Body of pancreas (tissue), 4 donors: ENCODE results near the gene FHOD3. TPM values are rescaled to one million over a fixed set of nuclear protein-coding genes. Genes with fewer than 3 reads are reported as not detected.

Experiments
- ATAC-seq: fragments of 150-250 bp; one replicate; pipeline ENCODE4 v1.9.1; 2016
- DNase-seq, 4 donors: peaks; one replicate each; pipeline ENCODE4 v3.0.0-alpha.2; 2019
- H3K27ac ChIP-seq, 4 donors: fragments of 200-600 bp; sonication (generic); 1 replicate in 3 of 4; 2 replicates in 1 of 4; pipeline versions ENCODE4 v1.5.1 to v1.6.1; 2016 to 2019; ENCODE audit warnings: mild to moderate bottlenecking in 1 of 4, mixed read lengths in 1 of 4, moderate library complexity in 1 of 4
- H3K27me3 ChIP-seq, 2 donors: fragments of 200-600 bp; sonication (generic); one replicate each; pipeline ENCODE4 v1.6.0; 2016; ENCODE audit warnings: mild to moderate bottlenecking in 1 of 2
- H3K36me3 ChIP-seq, 2 donors: fragments of 200-600 bp; sonication (generic); replicated peaks in 1 of 2; 2 replicates each; pipeline ENCODE4 v1.5.1; 2016; ENCODE audit warnings: low read depth in 2 of 2; ENCODE audit not compliant: insufficient read depth in 1 of 2
- H3K4me1 ChIP-seq: fragments of 200-600 bp; sonication (generic); one replicate; pipeline ENCODE4 v1.6.0; 2016
- H3K4me3 ChIP-seq, 2 donors: fragments of 200-600 bp; sonication (generic); 1 replicate in 1 of 2; 2 replicates in 1 of 2; pipeline ENCODE4 v1.5.1; 2016 to 2019
- H3K9me3 ChIP-seq, 3 donors: fragments of 200-600 bp; sonication (generic); 1 replicate in 2 of 3; 2 replicates in 1 of 3; pipeline ENCODE4 v1.5.1; 2016
- POLR2A ChIP-seq, 3 donors: fragments of 450-650 bp; IDR thresholded peaks; one replicate each; pipeline ENCODE4 v1.6.1; 2016; ENCODE audit warnings: antibody characterized with exemption in 3 of 3, mild to moderate bottlenecking in 2 of 3
- WGBS, 2 donors: methylation state at CpG; one replicate each; pipeline ENCODE4 v1.1.5; 2017; 5-methylcytosine and 5-hydroxymethylcytosine counted together
- intact Hi-C: fragments of 100-400 bp; cut with DNase I; formaldehyde crosslinking; loops from one replicate; pipeline ENCODE4 v1.15.1; 2023
- total RNA-seq, 2 donors: library from RNA; depleted of rRNA; stranded (reverse); fragments of >200 nt; gene quantifications; one replicate each; pipeline ENCODE4 v1.1.0, GENCODE V29; 2016
- TF ChIP-seq, protein P1 (sequence below), 7 experiments: fragments of 450-650 bp in 4 of 7; fragments of 200-600 bp in 3 of 7; sonication (generic) in 3 of 7; IDR thresholded peaks; one replicate each; pipeline ENCODE4 v1.5.1; 2016 to 2019; ENCODE audit warnings: antibody characterized with exemption in 7 of 7

FHOD3 gene
- total RNA-seq, 2 donors from 2014 or later = 0.52 to 2.0 TPM

DNA sequence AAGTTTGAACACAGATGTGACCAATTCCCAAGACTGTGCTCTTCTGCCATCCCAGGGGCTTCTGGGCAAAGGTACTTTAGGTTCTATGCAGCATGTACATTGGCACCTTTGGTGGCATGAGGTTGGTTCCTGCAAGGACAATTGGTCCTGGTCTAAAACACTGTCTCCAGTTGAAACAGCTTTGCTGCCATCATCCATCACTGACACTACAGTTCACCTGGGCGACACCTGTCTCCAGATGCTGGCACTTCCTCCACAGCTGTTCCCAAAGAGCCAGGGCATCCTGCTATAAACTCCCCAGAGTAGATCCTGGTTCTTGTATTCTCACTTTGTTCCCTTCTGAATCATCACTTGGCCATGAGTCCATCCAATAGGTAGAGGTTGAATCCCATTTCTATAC is 60.6 kb downstream of the FHOD3 start:
- Histone ChIP-seq H3K4me1 (peaks cover 5% of the 10 kb centered on the region), H3K27ac (no peak overlapping the region), H3K9me3 (no peaks in the 10 kb centered on the region), H3K4me3 (no peak overlapping the region), H3K27me3 (no peaks in the 10 kb centered on the region), H3K36me3 (no peaks in the 10 kb centered on the region)
- WGBS, 2 donors = 92 to 100% methylated on average over 1 of the region's 1 CpG
- intact Hi-C loops = no loop called here
- DNase-seq (no peak), ATAC-seq (no peak)
- TF ChIP-seq POLR2A (IDR thresholded peaks at IDR 0.05) = no peak
- TF ChIP-seq, protein P1, sequence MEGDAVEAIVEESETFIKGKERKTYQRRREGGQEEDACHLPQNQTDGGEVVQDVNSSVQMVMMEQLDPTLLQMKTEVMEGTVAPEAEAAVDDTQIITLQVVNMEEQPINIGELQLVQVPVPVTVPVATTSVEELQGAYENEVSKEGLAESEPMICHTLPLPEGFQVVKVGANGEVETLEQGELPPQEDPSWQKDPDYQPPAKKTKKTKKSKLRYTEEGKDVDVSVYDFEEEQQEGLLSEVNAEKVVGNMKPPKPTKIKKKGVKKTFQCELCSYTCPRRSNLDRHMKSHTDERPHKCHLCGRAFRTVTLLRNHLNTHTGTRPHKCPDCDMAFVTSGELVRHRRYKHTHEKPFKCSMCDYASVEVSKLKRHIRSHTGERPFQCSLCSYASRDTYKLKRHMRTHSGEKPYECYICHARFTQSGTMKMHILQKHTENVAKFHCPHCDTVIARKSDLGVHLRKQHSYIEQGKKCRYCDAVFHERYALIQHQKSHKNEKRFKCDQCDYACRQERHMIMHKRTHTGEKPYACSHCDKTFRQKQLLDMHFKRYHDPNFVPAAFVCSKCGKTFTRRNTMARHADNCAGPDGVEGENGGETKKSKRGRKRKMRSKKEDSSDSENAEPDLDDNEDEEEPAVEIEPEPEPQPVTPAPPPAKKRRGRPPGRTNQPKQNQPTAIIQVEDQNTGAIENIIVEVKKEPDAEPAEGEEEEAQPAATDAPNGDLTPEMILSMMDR (IDR thresholded peaks at IDR 0.05) = no peak

DNA sequence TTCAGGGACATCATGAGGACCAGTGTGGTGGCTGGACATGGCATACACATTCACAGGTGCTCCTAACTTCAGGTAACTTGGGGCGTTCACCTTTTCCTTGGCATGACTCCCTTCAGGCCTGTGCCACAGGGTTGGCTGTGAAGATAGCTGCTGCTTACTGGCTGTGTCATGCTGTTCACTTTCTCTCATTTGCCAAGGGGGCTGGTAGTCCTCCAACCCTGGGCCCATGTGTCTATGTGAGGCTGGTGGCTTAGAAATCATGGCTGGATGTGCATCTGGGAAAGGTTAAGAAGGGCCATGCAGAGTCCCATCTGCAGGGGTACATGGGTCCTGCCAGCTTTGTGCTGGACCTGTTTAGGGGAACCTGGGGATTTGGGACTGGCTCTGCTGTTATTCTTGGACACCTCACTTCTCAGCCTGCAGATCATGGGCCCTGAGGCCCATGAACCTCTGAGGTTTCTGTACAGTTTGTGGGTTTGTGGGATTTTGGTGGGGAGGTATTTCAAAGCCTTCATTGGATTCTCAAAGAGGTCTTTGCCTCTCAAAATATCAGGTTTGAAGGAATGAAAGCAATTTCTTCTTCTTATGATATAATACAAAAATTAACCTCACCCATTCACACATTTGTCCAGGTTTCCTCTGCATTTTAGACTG is 62.9 kb downstream of the FHOD3 start:
- no peaks in the 10 kb centered on the region for H3K27me3 ChIP-seq
- no peak for DNase-seq
- no peak for ATAC-seq
- TF ChIP-seq, protein P1 (IDR thresholded peaks at IDR 0.05) = no peak
- no peak for TF ChIP-seq POLR2A (IDR thresholded peaks at IDR 0.05)
- H3K9me3 ChIP-seq = no peaks in the 10 kb centered on the region
- 92 to 100% methylated on average over 1 of the region's 1 CpG for WGBS, 2 donors
- intact Hi-C loops = no loop called here
- no peak overlapping the region for H3K27ac ChIP-seq
- H3K36me3 ChIP-seq = no peaks in the 10 kb centered on the region
- H3K4me1 ChIP-seq = peaks cover 5% of the 10 kb centered on the region
- H3K4me3 ChIP-seq = no peak overlapping the region

DNA sequence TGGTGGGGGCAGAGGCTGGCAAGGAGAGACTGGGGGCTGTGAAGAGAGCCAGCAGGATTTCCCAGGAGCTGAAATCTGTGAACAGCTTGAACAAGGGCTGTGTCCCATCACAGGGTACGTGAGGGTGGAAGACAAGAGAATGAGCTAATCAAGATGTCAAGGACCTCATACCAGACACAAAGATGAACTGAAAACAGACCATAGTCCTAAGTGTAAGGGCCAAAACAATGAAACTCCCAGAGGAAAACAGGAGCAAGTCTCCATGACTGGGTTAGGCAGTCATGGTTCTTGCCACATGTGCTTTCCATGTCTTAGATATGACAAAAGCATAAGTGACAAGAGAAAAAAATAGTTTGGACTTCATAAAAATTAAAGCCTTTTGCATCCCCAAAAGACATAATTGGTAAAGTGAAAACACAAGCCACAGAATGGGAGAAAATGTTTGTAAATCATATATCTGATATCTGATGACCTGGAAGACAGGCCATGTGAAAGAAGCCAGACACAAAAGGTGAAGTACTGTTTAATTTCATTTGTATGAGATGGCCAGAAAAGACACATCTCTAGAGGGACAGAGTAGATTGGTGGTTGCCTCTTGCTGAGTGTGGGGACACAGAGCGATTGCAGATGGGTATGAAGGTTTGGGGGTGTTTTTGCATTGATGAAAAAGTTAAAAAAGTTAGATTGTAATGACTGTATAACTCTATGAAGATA is 67.6 kb downstream of the FHOD3 start:
- TF ChIP-seq, protein P1 (IDR thresholded peaks at IDR 0.05) = no peak
- TF ChIP-seq POLR2A (IDR thresholded peaks at IDR 0.05) = no peak
- intact Hi-C loops = no loop called here
- DNase-seq (no peak), ATAC-seq (no peak)
- peaks cover 27% of the 10 kb centered on the region for H3K4me1 ChIP-seq
- no peaks in the 10 kb centered on the region for H3K27me3 ChIP-seq
- H3K36me3 ChIP-seq = no peaks in the 10 kb centered on the region
- 75 to 85% methylated on average over 2 of the region's 2 CpGs for WGBS, 2 donors
- H3K9me3 ChIP-seq = no peaks in the 10 kb centered on the region
- H3K4me3 ChIP-seq = no peak overlapping the region
- H3K27ac ChIP-seq = no peak overlapping the region

DNA sequence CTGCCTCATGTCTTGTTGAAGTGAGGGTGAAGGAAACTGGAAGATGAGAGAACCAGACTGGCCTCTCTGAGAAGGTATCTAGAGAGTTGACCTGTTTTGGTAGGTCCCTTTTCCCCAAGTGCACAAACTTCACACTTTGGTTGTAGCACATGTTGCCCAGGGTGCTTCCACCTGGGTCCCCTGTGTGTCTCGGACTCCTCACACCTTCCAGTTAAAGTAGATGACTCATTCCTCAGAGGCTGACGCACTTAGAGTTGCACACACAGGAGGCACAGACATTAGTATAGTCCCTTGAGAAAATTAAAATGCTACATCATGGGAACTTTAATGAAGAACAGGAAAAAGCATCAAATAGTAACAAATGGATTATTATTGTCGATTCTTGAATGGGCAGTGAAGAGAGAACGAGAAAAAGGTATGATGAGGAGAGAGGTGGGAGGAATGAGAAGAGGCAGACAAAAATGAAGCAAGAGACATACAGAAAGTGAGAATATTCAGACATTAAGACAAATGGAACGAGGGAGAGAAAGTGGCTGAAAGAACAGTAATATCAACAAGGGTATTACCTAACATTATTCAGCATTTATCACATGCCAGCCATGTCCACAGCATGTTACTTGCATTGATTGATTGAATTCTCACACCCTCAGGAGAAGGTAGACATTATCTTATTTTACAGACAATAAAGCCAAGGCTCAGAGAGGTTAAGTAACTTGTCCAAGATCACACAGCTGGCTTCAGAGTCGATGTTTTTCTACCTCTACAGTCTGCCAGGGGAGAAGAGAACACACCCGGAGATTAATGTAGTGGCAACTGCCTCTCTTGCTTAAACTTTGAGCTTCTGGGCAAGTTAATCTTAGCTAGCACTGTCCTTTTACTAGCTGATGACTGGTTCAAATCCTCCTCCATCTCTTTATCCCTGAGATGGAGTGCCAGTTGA is 68.6 kb downstream of the FHOD3 start:
- Histone ChIP-seq H3K4me3 (no peak overlapping the region), H3K4me1 (peaks cover 27% of the 10 kb centered on the region), H3K36me3 (no peaks in the 10 kb centered on the region), H3K9me3 (no peaks in the 10 kb centered on the region), H3K27ac (no peak overlapping the region), H3K27me3 (no peaks in the 10 kb centered on the region)
- TF ChIP-seq, protein P1 (IDR thresholded peaks at IDR 0.05) = no peak
- no peak for TF ChIP-seq POLR2A (IDR thresholded peaks at IDR 0.05)
- DNase-seq (no peak), ATAC-seq (no peak)
- intact Hi-C loops = no loop called here
- 68 to 73% methylated on average over 7 of the region's 7 CpGs for WGBS, 2 donors
